Caco-2 (cell line): Measurements from ENCODE around the gene SP140L. TPM values are rescaled to one million over a fixed set of nuclear protein-coding genes. Genes with fewer than 3 reads are reported as not detected.

Experiments used
- BruUV-seq: library from RNA; stranded (reverse); fragments of 400-500 nt; replicated peaks from 2 replicates; lab custom pipeline; 2021; lab: Mats Ljungman, UMichigan
- CTCF ChIA-PET: fragments of 300-600 bp; sonication (Branson Sonifier 250); formaldehyde crosslinking; loops from one replicate; lab custom pipeline; 2022; ENCODE audit warnings: antibody characterized with exemption; lab: Charles Lee
- POLR2A ChIA-PET: fragments of 300-600 bp; sonication (Branson Sonifier 250); formaldehyde crosslinking; loops from one replicate; lab custom pipeline; 2022; ENCODE audit warnings: antibody characterized with exemption; lab: Charles Lee
- DNase-seq, 2 experiments: peaks; one replicate each; pipeline versions ENCODE4 v3.0.0 to v3.0.0-alpha.2; 2020 to 2022
- H3K27me3 ChIP-seq: replicated peaks from 2 replicates; pipeline ENCODE4 v1.6.0; 2011; ENCODE audit warnings: low read length; ENCODE audit not compliant: control insufficient read depth, insufficient read depth
- H3K36me3 ChIP-seq: 2 replicates; pipeline ENCODE4 v1.5.1; 2011; ENCODE audit warnings: low read length; ENCODE audit not compliant: control insufficient read depth, insufficient read depth
- H3K4me1 ChIP-seq: fragments of 250-450 bp; sonication (Bioruptor Pico); 2 replicates; pipeline ENCODE4 v1.5.1; 2020; ENCODE audit warnings: mild to moderate bottlenecking
- H3K4me3 ChIP-seq: 2 replicates; pipeline ENCODE4 v1.5.1; 2011; ENCODE audit warnings: low read depth, mild to moderate bottlenecking, control low read depth, low read length
- H3K9me3 ChIP-seq: fragments of 250-450 bp; sonication (Bioruptor Pico); 2 replicates; pipeline ENCODE4 v1.5.1; 2020; ENCODE audit warnings: mild to moderate bottlenecking, moderate library complexity
- H3K27ac Mint-ChIP-seq: one replicate; pipeline ENCODE4 v1.8.0; 2022; ENCODE audit warnings: mixed read lengths; ENCODE audit not compliant: unreplicated experiment
- H3K27me3 Mint-ChIP-seq: one replicate; pipeline ENCODE4 v1.8.0; 2022; ENCODE audit warnings: mixed read lengths; ENCODE audit not compliant: insufficient read depth, unreplicated experiment
- H3K36me3 Mint-ChIP-seq: one replicate; pipeline ENCODE4 v1.8.0; 2022; ENCODE audit warnings: mild to moderate bottlenecking, mixed read lengths; ENCODE audit not compliant: insufficient read depth, unreplicated experiment
- H3K4me1 Mint-ChIP-seq: one replicate; pipeline ENCODE4 v1.8.0; 2022; ENCODE audit warnings: low read depth, mixed read lengths; ENCODE audit not compliant: unreplicated experiment
- H3K4me3 Mint-ChIP-seq: one replicate; pipeline ENCODE4 v1.8.0; 2022; ENCODE audit warnings: mild to moderate bottlenecking, moderate library complexity, mixed read lengths; ENCODE audit not compliant: unreplicated experiment
- H3K9me3 Mint-ChIP-seq: one replicate; pipeline ENCODE4 v1.8.0; 2022; ENCODE audit warnings: mixed read lengths; ENCODE audit not compliant: unreplicated experiment
- intact Hi-C: fragments of 100-400 bp; cut with micrococcal nuclease; formaldehyde crosslinking; loops from one replicate; pipeline ENCODE4 v1.10.0; 2022; ENCODE audit not compliant: unreplicated experiment
- total RNA-seq: library from RNA; stranded (reverse); gene quantifications from 2 replicates; pipeline ENCODE4 v1.2.3, GENCODE V29; 2022
- TF ChIP-seq, protein P1 (sequence below), 2 experiments: fragments of 200-600 bp in 1 of 2; IDR thresholded peaks; 1 replicate in 1 of 2; 2 replicates in 1 of 2; pipeline versions ENCODE4 v1.5.1 to v1.8.0; 2011 to 2022; ENCODE audit warnings: antibody characterized with exemption in 1 of 2, control low read depth in 1 of 2, inconsistent platforms in 1 of 2, low read depth in 1 of 2, low read length in 1 of 2, mild to moderate bottlenecking in 1 of 2, moderate library complexity in 1 of 2; ENCODE audit not compliant: insufficient read depth in 1 of 2, severe bottlenecking in 1 of 2, unreplicated experiment in 1 of 2

Gene SP140L
- total RNA-seq, 1 experiment from 2014 or later: not detected

DNA sequence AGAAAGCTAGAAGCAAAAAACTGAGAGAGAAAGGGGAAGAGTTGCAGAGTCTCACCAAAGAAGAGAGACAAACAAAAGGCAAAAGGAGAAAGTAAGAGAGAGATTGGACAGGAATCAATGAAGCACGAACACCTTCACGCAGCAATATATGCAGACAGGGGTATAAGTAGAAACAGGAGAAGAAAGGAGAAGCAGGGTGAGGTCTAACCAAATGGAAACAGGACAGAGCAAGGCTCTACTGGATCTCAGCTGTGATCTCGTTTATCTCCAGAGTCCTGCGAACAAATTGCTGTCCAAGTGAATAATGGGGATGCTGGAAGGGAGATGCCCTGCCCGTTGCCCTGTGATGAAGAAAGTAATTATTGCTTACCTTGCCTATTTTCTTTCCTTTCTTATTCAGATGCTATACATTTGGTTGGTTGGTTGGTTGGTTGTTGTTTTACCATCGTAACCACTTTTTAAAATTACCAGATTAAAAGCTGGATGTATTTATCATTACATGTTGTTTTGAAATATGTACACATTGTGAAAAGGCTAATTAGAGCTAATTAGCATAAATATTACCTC is 123.0 kb downstream of the SP140L start:
- Histone ChIP-seq H3K27me3 (no peaks in the 10 kb centered on the region), H3K4me1 (no peaks in the 10 kb centered on the region), H3K9me3 (no peaks in the 10 kb centered on the region), H3K36me3 (no peaks in the 10 kb centered on the region), H3K4me3 (no peak overlapping the region)
- TF ChIP-seq, protein P1, sequence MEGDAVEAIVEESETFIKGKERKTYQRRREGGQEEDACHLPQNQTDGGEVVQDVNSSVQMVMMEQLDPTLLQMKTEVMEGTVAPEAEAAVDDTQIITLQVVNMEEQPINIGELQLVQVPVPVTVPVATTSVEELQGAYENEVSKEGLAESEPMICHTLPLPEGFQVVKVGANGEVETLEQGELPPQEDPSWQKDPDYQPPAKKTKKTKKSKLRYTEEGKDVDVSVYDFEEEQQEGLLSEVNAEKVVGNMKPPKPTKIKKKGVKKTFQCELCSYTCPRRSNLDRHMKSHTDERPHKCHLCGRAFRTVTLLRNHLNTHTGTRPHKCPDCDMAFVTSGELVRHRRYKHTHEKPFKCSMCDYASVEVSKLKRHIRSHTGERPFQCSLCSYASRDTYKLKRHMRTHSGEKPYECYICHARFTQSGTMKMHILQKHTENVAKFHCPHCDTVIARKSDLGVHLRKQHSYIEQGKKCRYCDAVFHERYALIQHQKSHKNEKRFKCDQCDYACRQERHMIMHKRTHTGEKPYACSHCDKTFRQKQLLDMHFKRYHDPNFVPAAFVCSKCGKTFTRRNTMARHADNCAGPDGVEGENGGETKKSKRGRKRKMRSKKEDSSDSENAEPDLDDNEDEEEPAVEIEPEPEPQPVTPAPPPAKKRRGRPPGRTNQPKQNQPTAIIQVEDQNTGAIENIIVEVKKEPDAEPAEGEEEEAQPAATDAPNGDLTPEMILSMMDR (IDR thresholded peaks at IDR 0.05; ENCODE audit: insufficient read depth in 1 of 2, low read depth in 1 of 2, low read length in 1 of 2, severe bottlenecking in 1 of 2, unreplicated experiment in 1 of 2): no peak
- Mint-ChIP-seq H3K9me3 (no peaks in the 10 kb centered on the region), H3K4me3 (no peak overlapping the region), H3K27me3 (no peaks in the 10 kb centered on the region), H3K36me3 (peaks cover 4% of the 10 kb centered on the region), H3K4me1 (no peaks in the 10 kb centered on the region), H3K27ac (no peak overlapping the region)
- DNase-seq: no peak
- intact Hi-C loops: no loop called here
- no TSS peak for BruUV-seq
- ChIA-PET POLR2A (no interaction called here), CTCF (no interaction called here)

DNA sequence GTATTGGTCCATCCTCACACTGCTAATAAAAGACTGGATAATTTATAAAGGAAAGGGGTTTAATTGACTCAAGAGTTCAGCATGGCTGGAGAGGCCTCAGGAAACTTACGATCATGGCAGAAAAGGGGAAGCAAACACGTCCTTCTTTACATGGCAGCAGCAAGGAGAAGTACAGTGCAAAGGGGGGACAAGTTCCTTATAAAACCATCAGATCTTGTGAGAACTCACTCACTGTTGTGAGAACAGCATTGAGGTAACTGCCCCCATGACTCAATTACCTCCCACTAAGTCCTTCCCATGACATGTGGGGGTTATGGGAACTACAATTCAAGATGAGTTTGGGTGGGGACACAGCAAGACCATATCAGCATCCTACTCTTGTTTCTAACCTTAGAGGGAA is 126.0 kb downstream of the SP140L start:
- Mint-ChIP-seq H3K36me3 (peaks cover 4% of the 10 kb centered on the region), H3K27ac (no peak overlapping the region), H3K4me1 (no peaks in the 10 kb centered on the region), H3K27me3 (no peaks in the 10 kb centered on the region), H3K4me3 (no peak overlapping the region), H3K9me3 (no peaks in the 10 kb centered on the region)
- Histone ChIP-seq H3K9me3 (no peaks in the 10 kb centered on the region), H3K4me3 (no peak overlapping the region), H3K4me1 (no peaks in the 10 kb centered on the region), H3K36me3 (no peaks in the 10 kb centered on the region), H3K27me3 (no peaks in the 10 kb centered on the region)
- POLR2A ChIA-PET: no interaction called here
- DNase-seq: no peak
- BruUV-seq: no TSS peak
- CTCF ChIA-PET: no interaction called here
- TF ChIP-seq, protein P1 (IDR thresholded peaks at IDR 0.05; ENCODE audit: insufficient read depth in 1 of 2, low read depth in 1 of 2, low read length in 1 of 2, severe bottlenecking in 1 of 2, unreplicated experiment in 1 of 2): no peak
- intact Hi-C loops: no loop called here

Other genes starting within 250 kb of the SP140L start
- gene SP110, start 107.2 kb upstream of the SP140L start, total RNA-seq: 0.75 and 0.84 TPM in 2 replicates
- not detected in 2 replicates for gene SP140, start 101.5 kb upstream of the SP140L start, total RNA-seq
- gene SP100, start 89.0 kb downstream of the SP140L start, total RNA-seq: 6.3 and 7.8 TPM in 2 replicates